Large intestine (tissue), 12 donors: ENCODE data around the gene UQCC5. TPM values are rescaled to one million over a fixed set of nuclear protein-coding genes. Genes with fewer than 3 reads are reported as not detected.

Experiments
- DNase-seq, 2 donors: peaks; one replicate each; pipeline versions ENCODE4 v3.0.0 to v3.0.0-alpha.2; 2013
- H3K27ac ChIP-seq: one replicate; pipeline ENCODE4 v1.5.1; 2013; ENCODE audit warnings: low read length
- H3K27me3 ChIP-seq: 2 replicates; pipeline ENCODE4 v1.6.1; 2013; ENCODE audit warnings: low read length; ENCODE audit not compliant: control insufficient read depth, insufficient read depth
- H3K36me3 ChIP-seq: 2 replicates; pipeline ENCODE4 v1.6.1; 2013; ENCODE audit warnings: low read length; ENCODE audit not compliant: control insufficient read depth, insufficient read depth
- H3K4me1 ChIP-seq: one replicate; pipeline ENCODE4 v1.6.1; 2013; ENCODE audit warnings: low read length; ENCODE audit not compliant: control insufficient read depth, insufficient read depth
- H3K4me3 ChIP-seq: one replicate; pipeline ENCODE4 v1.5.1; 2013; ENCODE audit warnings: low read length
- H3K9me3 ChIP-seq: one replicate; pipeline ENCODE4 v1.6.1; 2013; ENCODE audit warnings: mild to moderate bottlenecking, low read depth, low read length, moderate library complexity; ENCODE audit not compliant: control insufficient read depth
- WGBS: methylation state at CpG from one replicate; pipeline ENCODE4 v1.1.5; 2013; ENCODE audit warnings: low lambda C conversion rate; ENCODE audit not compliant: insufficient coverage; 5-methylcytosine and 5-hydroxymethylcytosine counted together
- long read RNA-seq, 11 donors: transcript quantifications; one replicate each; lab custom pipeline, GENCODE V29; 2026
- polyA plus RNA-seq: library from polyadenylated mRNA; unstranded; fragments of 120-200 nt; gene quantifications from one replicate; pipeline ENCODE4 v1.2.1, GENCODE V29; 2013

UQCC5 gene, protein sequence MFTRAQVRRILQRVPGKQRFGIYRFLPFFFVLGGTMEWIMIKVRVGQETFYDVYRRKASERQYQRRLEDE
- 25.8 TPM for polyA plus RNA-seq
- long read RNA-seq, donor 1, transcript SMIM4-203 (2 exons, 1,770 nt), result major isoform, 7 of 9 reads
- long read RNA-seq, donor 1, partial matches to known transcripts, result 0 of 9 reads
- long read RNA-seq, donor 1, other reads (novel, unspliced or antisense), result 0 of 9 reads
- long read RNA-seq, donor 2, transcript SMIM4-203 (2 exons, 1,770 nt), result major isoform, 19 of 26 reads
- long read RNA-seq, donor 2, transcript SMIM4-201 (2 exons, 274 nt), result minor isoform, 5 of 26 reads
- long read RNA-seq, donor 2, partial matches to known transcripts, result 0 of 26 reads
- long read RNA-seq, donor 2, other reads (novel, unspliced or antisense), result 0 of 26 reads
- long read RNA-seq, donor 3, result 0 reads
- long read RNA-seq, donor 4, partial matches to known transcripts, result 0 of 7 reads
- long read RNA-seq, donor 4, other reads (novel, unspliced or antisense), result 0 of 7 reads
- long read RNA-seq, donor 5, partial matches to known transcripts, result 0 of 5 reads
- long read RNA-seq, donor 5, other reads (novel, unspliced or antisense), result 0 of 5 reads
- long read RNA-seq, donor 6, transcript SMIM4-203 (2 exons, 1,770 nt), result major isoform, 9 of 14 reads
- long read RNA-seq, donor 6, partial matches to known transcripts, result 0 of 14 reads
- long read RNA-seq, donor 6, other reads (novel, unspliced or antisense), result 0 of 14 reads
- long read RNA-seq, donor 7, transcript SMIM4-203 (2 exons, 1,770 nt), result major isoform, 9 of 12 reads
- long read RNA-seq, donor 7, partial matches to known transcripts, result 0 of 12 reads
- long read RNA-seq, donor 7, other reads (novel, unspliced or antisense), result 0 of 12 reads
- long read RNA-seq, donor 8, transcript SMIM4-203 (2 exons, 1,770 nt), result major isoform, 17 of 23 reads
- long read RNA-seq, donor 8, partial matches to known transcripts, result 0 of 23 reads
- long read RNA-seq, donor 8, other reads (novel, unspliced or antisense), result 0 of 23 reads
- long read RNA-seq, donor 9, transcript SMIM4-203 (2 exons, 1,770 nt), result major isoform, 13 of 30 reads
- long read RNA-seq, donor 9, partial matches to known transcripts, result 12 of 30 reads
- long read RNA-seq, donor 9, other reads (novel, unspliced or antisense), result 0 of 30 reads
- long read RNA-seq, donor 10, transcript SMIM4-201 (2 exons, 274 nt), result minor isoform, 5 of 26 reads
- long read RNA-seq, donor 10, transcript SMIM4-203 (2 exons, 1,770 nt), result major isoform, 21 of 26 reads
- long read RNA-seq, donor 10, partial matches to known transcripts, result 0 of 26 reads
- long read RNA-seq, donor 10, other reads (novel, unspliced or antisense), result 0 of 26 reads
- long read RNA-seq, donor 11, transcript SMIM4-201 (2 exons, 274 nt), result minor isoform, 6 of 16 reads
- long read RNA-seq, donor 11, transcript SMIM4-203 (2 exons, 1,770 nt), result major isoform, 10 of 16 reads
- long read RNA-seq, donor 11, partial matches to known transcripts, result 0 of 16 reads
- long read RNA-seq, donor 11, other reads (novel, unspliced or antisense), result 0 of 16 reads

DNA sequence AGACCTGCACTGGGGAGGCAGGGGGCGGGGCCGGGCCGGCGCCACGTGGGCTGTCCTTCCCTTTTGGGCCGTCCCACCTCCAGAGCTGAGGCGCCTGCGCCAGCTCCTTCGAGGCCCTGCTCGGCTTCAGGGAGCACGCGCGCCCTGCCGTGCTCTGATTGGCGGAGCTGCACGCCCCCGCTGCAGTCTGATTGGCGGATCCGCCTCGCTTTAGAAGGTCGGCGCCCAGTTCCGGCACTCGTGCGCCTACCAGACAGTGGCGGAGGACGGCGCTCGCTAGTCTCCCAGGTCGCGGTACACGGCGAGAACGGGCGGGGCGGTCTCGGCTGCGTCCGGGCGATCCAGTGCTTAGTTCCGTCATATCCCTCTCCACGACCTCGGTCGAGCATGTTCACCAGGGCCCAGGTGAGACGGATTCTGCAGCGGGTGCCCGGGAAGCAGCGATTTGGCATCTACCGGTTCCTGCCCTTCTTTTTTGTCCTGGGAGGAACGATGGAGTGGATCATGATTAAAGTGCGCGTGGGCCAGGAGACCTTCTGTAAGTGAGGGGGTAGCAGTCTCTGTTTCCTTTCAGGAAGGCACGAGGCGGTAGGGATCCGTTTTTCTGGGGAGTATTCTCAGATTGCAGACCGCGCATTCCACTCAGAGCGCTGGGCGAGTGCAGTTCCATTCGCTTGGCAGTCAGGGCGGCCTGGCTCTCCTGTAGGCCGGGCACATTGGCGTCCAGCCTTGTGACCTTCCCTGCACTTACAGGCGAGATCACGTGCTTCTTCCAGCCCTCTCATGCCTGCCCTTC lies at the start of gene UQCC5:
Gene UQCC5, plus strand, starts transcription at position 237 of the 796 bp plus-strand sequence. Its CDS starts 151 bp downstream, at position 388.
- H3K27ac ChIP-seq, result peak within 1 kb of the TSS; percentile 64
- H3K4me1 ChIP-seq, result peaks cover 31% of the 10 kb centered on the region
- H3K27me3 ChIP-seq, result no peaks in the 10 kb centered on the region
- H3K36me3 ChIP-seq, result peaks cover 7% of the 10 kb centered on the region
- H3K9me3 ChIP-seq, result peaks cover 3% of the 10 kb centered on the region
- WGBS, result no CpG with 5 or more reads among the region's 65 CpGs
- peak; percentile 99 for DNase-seq
- peak within 1 kb of the TSS; percentile 60 for H3K4me3 ChIP-seq

DNA sequence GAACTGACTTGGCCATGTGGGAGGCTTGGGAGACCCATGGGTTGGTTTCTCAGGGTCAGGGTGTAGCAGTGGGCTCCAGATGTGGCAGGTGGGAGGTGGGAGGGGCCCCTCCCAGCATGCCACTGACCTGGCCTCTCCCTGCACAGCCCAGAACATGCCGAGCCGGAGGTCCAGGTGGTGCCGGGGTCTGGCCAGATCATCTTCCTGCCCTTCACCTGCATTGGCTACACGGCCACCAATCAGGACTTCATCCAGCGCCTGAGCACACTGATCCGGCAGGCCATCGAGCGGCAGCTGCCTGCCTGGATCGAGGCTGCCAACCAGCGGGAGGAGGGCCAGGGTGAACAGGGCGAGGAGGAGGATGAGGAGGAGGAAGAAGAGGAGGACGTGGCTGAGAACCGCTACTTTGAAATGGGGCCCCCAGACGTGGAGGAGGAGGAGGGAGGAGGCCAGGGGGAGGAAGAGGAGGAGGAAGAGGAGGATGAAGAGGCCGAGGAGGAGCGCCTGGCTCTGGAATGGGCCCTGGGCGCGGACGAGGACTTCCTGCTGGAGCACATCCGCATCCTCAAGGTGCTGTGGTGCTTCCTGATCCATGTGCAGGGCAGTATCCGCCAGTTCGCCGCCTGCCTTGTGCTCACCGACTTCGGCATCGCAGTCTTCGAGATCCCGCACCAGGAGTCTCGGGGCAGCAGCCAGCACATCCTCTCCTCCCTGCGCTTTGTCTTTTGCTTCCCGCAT lies 49.2 kb upstream of the UQCC5 start:
- Histone ChIP-seq H3K4me3 (no peak overlapping the region), H3K27ac (no peak overlapping the region), H3K36me3 (peaks cover 83% of the 10 kb centered on the region), H3K9me3 (peaks cover 11% of the 10 kb centered on the region), H3K4me1 (no peaks in the 10 kb centered on the region), H3K27me3 (no peaks in the 10 kb centered on the region)
- DNase-seq, result no peak
- 63% methylated on average over 2 of the region's 31 CpGs for WGBS

DNA sequence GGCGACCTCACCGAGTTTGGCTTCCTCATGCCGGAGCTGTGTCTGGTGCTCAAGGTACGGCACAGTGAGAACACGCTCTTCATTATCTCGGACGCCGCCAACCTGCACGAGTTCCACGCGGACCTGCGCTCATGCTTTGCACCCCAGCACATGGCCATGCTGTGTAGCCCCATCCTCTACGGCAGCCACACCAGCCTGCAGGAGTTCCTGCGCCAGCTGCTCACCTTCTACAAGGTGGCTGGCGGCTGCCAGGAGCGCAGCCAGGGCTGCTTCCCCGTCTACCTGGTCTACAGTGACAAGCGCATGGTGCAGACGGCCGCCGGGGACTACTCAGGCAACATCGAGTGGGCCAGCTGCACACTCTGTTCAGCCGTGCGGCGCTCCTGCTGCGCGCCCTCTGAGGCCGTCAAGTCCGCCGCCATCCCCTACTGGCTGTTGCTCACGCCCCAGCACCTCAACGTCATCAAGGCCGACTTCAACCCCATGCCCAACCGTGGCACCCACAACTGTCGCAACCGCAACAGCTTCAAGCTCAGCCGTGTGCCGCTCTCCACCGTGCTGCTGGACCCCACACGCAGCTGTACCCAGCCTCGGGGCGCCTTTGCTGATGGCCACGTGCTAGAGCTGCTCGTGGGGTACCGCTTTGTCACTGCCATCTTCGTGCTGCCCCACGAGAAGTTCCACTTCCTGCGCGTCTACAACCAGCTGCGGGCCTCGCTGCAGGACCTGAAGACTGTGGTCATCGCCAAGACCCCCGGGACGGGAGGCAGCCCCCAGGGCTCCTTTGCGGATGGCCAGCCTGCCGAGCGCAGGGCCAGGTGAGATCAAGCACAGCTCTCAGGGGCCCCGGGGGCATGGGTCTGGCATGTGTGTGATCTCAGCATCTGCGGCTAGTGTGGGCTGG lies 48.4 kb upstream of the UQCC5 start:
- Histone ChIP-seq H3K36me3 (peaks cover 83% of the 10 kb centered on the region), H3K4me3 (no peak overlapping the region), H3K4me1 (no peaks in the 10 kb centered on the region), H3K9me3 (peaks cover 11% of the 10 kb centered on the region), H3K27me3 (no peaks in the 10 kb centered on the region), H3K27ac (no peak overlapping the region)
- WGBS, result no CpG with 5 or more reads among the region's 59 CpGs
- DNase-seq, result no peak

DNA sequence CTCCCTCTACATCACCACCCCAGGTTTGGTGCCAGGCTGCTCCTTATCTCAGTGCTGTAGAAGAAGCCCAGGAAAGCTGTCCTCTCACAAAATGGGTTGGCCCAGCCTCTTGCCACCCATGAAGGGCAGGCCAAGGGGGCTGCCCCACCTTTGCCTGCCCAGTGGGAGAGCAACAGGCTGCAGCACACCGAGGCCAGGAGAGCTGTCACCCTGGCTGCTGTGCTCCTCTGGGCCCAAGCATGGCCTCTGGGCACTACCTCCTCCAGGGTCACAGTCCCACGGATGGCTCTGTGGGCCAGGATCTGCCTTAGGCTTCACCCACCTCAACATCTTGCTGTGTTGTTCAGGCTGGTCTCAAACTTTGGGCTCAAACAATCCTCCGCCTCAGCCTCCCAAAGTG lies 47.7 kb upstream of the UQCC5 start:
- H3K4me1 ChIP-seq, result no peaks in the 10 kb centered on the region
- no peaks in the 10 kb centered on the region for H3K27me3 ChIP-seq
- H3K9me3 ChIP-seq, result peaks cover 11% of the 10 kb centered on the region
- no peak overlapping the region for H3K4me3 ChIP-seq
- peaks cover 86% of the 10 kb centered on the region for H3K36me3 ChIP-seq
- WGBS, result no CpG with 5 or more reads among the region's 3 CpGs
- DNase-seq, result no peak
- H3K27ac ChIP-seq, result no peak overlapping the region

DNA sequence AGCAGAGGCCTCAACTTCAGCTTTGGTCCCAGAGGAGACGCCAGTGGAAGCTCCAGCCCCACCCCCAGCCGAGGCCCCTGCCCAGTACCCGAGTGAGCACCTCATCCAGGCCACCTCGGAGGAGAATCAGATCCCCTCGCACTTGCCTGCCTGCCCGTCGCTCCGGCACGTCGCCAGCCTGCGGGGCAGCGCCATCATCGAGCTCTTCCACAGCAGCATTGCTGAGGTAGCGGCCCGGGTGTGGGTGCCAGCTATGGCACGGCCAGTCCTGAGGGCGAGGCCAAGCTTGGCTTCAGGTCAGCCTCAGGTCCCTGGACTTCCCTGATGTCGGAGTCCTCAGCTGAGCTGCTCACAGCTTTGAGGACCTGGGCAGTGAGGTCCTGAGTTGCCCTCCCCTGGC lies 47.0 kb upstream of the UQCC5 start:
- peaks cover 86% of the 10 kb centered on the region for H3K36me3 ChIP-seq
- DNase-seq, result no peak
- H3K9me3 ChIP-seq, result peaks cover 11% of the 10 kb centered on the region
- no peaks in the 10 kb centered on the region for H3K27me3 ChIP-seq
- no peak overlapping the region for H3K4me3 ChIP-seq
- no peaks in the 10 kb centered on the region for H3K4me1 ChIP-seq
- no CpG with 5 or more reads among the region's 18 CpGs for WGBS
- no peak overlapping the region for H3K27ac ChIP-seq

DNA sequence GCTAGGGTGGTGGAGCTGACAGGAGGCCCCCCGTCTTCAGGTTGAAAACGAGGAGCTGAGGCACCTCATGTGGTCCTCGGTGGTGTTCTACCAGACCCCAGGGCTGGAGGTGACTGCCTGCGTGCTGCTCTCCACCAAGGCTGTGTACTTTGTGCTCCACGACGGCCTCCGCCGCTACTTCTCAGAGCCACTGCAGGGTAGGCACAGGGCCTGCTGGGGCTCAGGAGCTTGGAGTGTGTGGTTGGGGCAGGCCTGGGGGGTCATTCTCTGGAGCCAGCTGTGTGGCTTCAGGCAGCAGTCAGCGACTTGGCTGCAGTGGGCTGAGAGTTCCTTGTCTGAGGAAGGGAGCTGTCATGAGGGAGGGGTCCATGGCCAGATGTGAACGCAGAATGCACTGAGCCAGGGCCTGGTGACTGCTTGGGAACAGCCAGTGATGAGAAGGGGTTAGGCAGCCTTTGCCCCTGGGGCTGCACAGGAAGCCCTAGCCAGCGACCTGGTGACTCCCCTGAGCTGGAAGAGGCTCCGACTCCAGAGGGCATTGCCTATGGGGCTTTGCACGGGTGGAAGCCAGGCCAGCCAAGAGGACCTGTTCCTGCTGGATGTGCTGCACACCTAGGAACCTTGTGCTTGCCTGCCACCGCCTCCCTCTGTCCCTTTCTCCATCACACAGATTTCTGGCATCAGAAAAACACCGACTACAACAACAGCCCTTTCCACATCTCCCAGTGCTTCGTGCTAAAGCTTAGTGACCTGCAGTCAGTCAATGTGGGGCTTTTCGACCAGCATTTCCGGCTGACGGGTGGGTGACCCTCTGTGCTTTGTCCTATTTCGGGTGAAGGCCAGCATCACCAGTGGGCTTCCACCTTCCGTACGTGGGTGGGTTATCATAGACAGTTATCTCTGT lies 46.1 kb upstream of the UQCC5 start:
- WGBS, result no CpG with 5 or more reads among the region's 22 CpGs

DNA sequence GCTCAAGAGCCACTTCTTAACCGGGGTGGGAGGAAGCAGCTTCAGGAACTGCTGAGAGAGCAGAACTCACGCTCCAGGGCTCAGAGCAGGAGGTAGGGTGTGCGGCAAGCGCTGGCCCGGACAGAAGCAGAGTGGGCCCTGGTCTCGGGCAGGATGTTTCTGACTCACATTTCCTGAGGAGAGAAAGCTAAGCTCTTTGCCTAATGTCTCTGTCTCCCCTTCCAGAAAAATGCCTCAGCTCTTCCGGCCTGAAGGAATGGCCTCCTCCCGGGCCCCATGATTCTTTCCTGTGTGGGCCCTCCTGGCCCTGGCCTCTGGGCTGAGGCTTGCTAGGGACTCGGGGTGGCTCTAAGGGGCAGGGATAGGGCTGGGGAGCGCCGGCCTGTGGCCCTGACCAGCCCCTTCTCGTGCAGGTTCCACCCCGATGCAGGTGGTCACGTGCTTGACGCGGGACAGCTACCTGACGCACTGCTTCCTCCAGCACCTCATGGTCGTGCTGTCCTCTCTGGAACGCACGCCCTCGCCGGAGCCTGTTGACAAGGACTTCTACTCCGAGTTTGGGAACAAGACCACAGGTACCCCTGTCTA lies 45.4 kb upstream of the UQCC5 start:
- Histone ChIP-seq H3K9me3 (peaks cover 11% of the 10 kb centered on the region), H3K27me3 (no peaks in the 10 kb centered on the region), H3K36me3 (peaks cover 73% of the 10 kb centered on the region), H3K4me3 (no peak overlapping the region), H3K4me1 (no peaks in the 10 kb centered on the region), H3K27ac (no peak overlapping the region)
- DNase-seq, result no peak
- no CpG with 5 or more reads among the region's 23 CpGs for WGBS

More for the DNA sequence above, 46.1 kb upstream of the UQCC5 start:
- Histone ChIP-seq H3K4me1 (no peaks in the 10 kb centered on the region), H3K27ac (no peak overlapping the region), H3K27me3 (no peaks in the 10 kb centered on the region), H3K36me3 (peaks cover 79% of the 10 kb centered on the region), H3K9me3 (peaks cover 11% of the 10 kb centered on the region), H3K4me3 (no peak overlapping the region)
- no peak for DNase-seq
